Ecto neural progenitor cell (in vitro differentiated cells): ENCODE measurements around the gene PEA15.

Experiments used
- DNase-seq: peaks from one replicate; pipeline ENCODE4 v3.0.0-alpha.2; 2018; ENCODE audit warnings: low spot score

The PEA15 gene

GRCh38 chr1:160239582-160240299 lies 34.6 kb downstream of the PEA15 start:
- no peak for DNase-seq

- no peak for DNase-seq
Measured at GRCh38 chr1:160243767-160244166, 38.6 kb downstream of the PEA15 start.

GRCh38 chr1:160244209-160244608 lies 39.0 kb downstream of the PEA15 start:
- DNase-seq = no peak

- DNase-seq = no peak
Measured at GRCh38 chr1:160245434-160245833, 40.2 kb downstream of the PEA15 start.

GRCh38 chr1:160247053-160247452 lies 41.9 kb downstream of the PEA15 start:
- no peak for DNase-seq

GRCh38 chr1:160251011-160251410 lies 45.8 kb downstream of the PEA15 start:
- DNase-seq = no peak

- DNase-seq = peak; percentile 58
Measured at GRCh38 chr1:160251687-160252526, 46.7 kb downstream of the PEA15 start.

- DNase-seq = no peak
Measured at GRCh38 chr1:160255781-160256300, 50.7 kb downstream of the PEA15 start.

GRCh38 chr1:160256396-160257046 lies 51.3 kb downstream of the PEA15 start:
- DNase-seq = no peak

GRCh38 chr1:160257411-160258015 lies 52.3 kb downstream of the PEA15 start:
- DNase-seq = no peak

GRCh38 chr1:160258177-160258798 lies 53.1 kb downstream of the PEA15 start:
- no peak for DNase-seq

GRCh38 chr1:160260406-160261382 lies 55.5 kb downstream of the PEA15 start:
- no peak for DNase-seq

GRCh38 chr1:160261556-160261892 lies 56.3 kb downstream of the PEA15 start:
- no peak for DNase-seq

GRCh38 chr1:160261893-160262794 lies 57.0 kb downstream of the PEA15 start, which contains the start of gene DCAF8:
DCAF8 (minus strand) TSS chr1:160262549; CDS start chr1:160244008, 18,541 bp downstream.
- peak; percentile 99 for DNase-seq

- DNase-seq = no peak
Measured at GRCh38 chr1:160264795-160265307, 59.7 kb downstream of the PEA15 start.
